Body of pancreas (tissue), 4 donors: ENCODE results near the gene RGS6.

Experiments
- POLR2A ChIP-seq, 3 donors: fragments of 450-650 bp; IDR thresholded peaks; one replicate each; pipeline ENCODE4 v1.6.1; 2016; ENCODE audit warnings: antibody characterized with exemption in 3 of 3, mild to moderate bottlenecking in 2 of 3
- TF ChIP-seq, protein P1 (sequence below), 7 experiments: fragments of 450-650 bp in 4 of 7; fragments of 200-600 bp in 3 of 7; sonication (generic) in 3 of 7; IDR thresholded peaks; one replicate each; pipeline ENCODE4 v1.5.1; 2016 to 2019; ENCODE audit warnings: antibody characterized with exemption in 7 of 7

DNA sequence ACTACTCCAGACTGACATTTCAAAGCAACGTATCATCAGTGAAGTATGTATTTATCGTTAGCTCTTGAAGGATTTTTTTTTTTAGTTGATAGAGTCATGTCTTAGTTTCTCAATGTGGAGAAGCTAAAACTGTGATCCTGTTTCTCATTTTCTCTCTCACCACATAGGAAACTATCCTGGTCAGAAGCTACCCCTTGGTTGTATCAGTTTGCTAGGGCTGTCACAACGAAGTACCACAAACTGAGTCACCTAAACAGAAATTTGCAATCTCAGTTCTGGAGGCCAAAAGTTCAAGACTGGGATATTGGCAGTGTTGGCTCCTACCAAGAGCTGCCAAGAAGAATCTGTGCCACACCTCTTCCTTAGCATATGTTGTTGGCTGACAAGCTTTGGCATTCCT is 369.1 kb downstream of the RGS6 start:
- TF ChIP-seq, protein P1, sequence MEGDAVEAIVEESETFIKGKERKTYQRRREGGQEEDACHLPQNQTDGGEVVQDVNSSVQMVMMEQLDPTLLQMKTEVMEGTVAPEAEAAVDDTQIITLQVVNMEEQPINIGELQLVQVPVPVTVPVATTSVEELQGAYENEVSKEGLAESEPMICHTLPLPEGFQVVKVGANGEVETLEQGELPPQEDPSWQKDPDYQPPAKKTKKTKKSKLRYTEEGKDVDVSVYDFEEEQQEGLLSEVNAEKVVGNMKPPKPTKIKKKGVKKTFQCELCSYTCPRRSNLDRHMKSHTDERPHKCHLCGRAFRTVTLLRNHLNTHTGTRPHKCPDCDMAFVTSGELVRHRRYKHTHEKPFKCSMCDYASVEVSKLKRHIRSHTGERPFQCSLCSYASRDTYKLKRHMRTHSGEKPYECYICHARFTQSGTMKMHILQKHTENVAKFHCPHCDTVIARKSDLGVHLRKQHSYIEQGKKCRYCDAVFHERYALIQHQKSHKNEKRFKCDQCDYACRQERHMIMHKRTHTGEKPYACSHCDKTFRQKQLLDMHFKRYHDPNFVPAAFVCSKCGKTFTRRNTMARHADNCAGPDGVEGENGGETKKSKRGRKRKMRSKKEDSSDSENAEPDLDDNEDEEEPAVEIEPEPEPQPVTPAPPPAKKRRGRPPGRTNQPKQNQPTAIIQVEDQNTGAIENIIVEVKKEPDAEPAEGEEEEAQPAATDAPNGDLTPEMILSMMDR (IDR thresholded peaks at IDR 0.05) = no peak
- no peak for TF ChIP-seq POLR2A (IDR thresholded peaks at IDR 0.05)
